GM19372 (cell line): ENCODE measurements around the gene TNNI3K.

Experiments
- ATAC-seq: cut with Tn5 transposase; IDR thresholded peaks from one replicate; pipeline ENCODE4 v1.9.1; 2021; ENCODE audit warnings: mild to moderate bottlenecking, low read depth, moderate library complexity; ENCODE audit not compliant: unreplicated experiment

TNNI3K gene

GRCh38 chr1:74280642-74281396, 45.6 kb downstream of the TNNI3K start:
- no peak for ATAC-seq

GRCh38 chr1:74286414-74286813, 51.2 kb downstream of the TNNI3K start:
- no peak for ATAC-seq

- no peak for ATAC-seq
Observed at GRCh38 chr1:74314438-74314837, 79.3 kb downstream of the TNNI3K start.

GRCh38 chr1:74316302-74316701, 81.1 kb downstream of the TNNI3K start:
- ATAC-seq = no peak

- ATAC-seq = no peak
Observed at GRCh38 chr1:74317663-74318062, 82.5 kb downstream of the TNNI3K start.

GRCh38 chr1:74323937-74324473, 88.8 kb downstream of the TNNI3K start:
- ATAC-seq = no peak

GRCh38 chr1:74324684-74325448, 89.7 kb downstream of the TNNI3K start:
- no peak for ATAC-seq

- ATAC-seq = no peak
Observed at GRCh38 chr1:74328851-74329250, 93.7 kb downstream of the TNNI3K start.

- ATAC-seq = no peak
Observed at GRCh38 chr1:74333244-74333643, 98.1 kb downstream of the TNNI3K start.

- ATAC-seq = no peak
Observed at GRCh38 chr1:74334147-74334546, 99.0 kb downstream of the TNNI3K start.

- no peak for ATAC-seq
Observed at GRCh38 chr1:74340656-74341055, 105.5 kb downstream of the TNNI3K start.

- ATAC-seq = no peak
Observed at GRCh38 chr1:74341702-74342339, 106.6 kb downstream of the TNNI3K start.

- no peak for ATAC-seq
Observed at GRCh38 chr1:74343216-74343615, 108.0 kb downstream of the TNNI3K start.

- no peak for ATAC-seq
Observed at GRCh38 chr1:74344387-74344786, 109.2 kb downstream of the TNNI3K start.

GRCh38 chr1:74356493-74356892, 121.3 kb downstream of the TNNI3K start:
- no peak for ATAC-seq

- ATAC-seq = no peak
Observed at GRCh38 chr1:74357150-74357549, 122.0 kb downstream of the TNNI3K start.

- ATAC-seq = no peak
Observed at GRCh38 chr1:74357756-74358155, 122.6 kb downstream of the TNNI3K start.

- no peak for ATAC-seq
Observed at GRCh38 chr1:74362691-74363090, 127.5 kb downstream of the TNNI3K start.

- ATAC-seq = no peak
Observed at GRCh38 chr1:74363220-74363619, 128.0 kb downstream of the TNNI3K start.

- ATAC-seq = no peak
Observed at GRCh38 chr1:74367175-74367813, 132.1 kb downstream of the TNNI3K start.

GRCh38 chr1:74368335-74368734, 133.1 kb downstream of the TNNI3K start:
- no peak for ATAC-seq
